HEK293 (cell line): ENCODE measurements around the gene DAND5.

Experiments used
- EGR2 ChIP-seq: fragments of 450-650 bp; formaldehyde crosslinking; IDR thresholded peaks from 2 replicates; pipeline ENCODE4 v1.5.1; 2016; ENCODE audit warnings: low read depth, missing biosample characterization, missing genetic modification characterization
- FEZF1 ChIP-seq: fragments of 450-650 bp; formaldehyde crosslinking; IDR thresholded peaks from 2 replicates; pipeline ENCODE4 v1.5.1; 2016; ENCODE audit warnings: missing biosample characterization, missing genetic modification characterization
- GLI4 ChIP-seq: fragments of 450-650 bp; formaldehyde crosslinking; IDR thresholded peaks from 2 replicates; pipeline ENCODE4 v1.5.1; 2016; ENCODE audit warnings: missing biosample characterization, missing genetic modification characterization
- GLIS2 ChIP-seq: fragments of 450-650 bp; formaldehyde crosslinking; IDR thresholded peaks from 2 replicates; pipeline ENCODE4 v1.5.1; 2016; ENCODE audit warnings: missing biosample characterization, missing genetic modification characterization
- KLF8 ChIP-seq: fragments of 450-650 bp; formaldehyde crosslinking; IDR thresholded peaks from 2 replicates; pipeline ENCODE4 v1.5.1; 2016; ENCODE audit warnings: missing biosample characterization, missing genetic modification characterization
- MYNN ChIP-seq: fragments of 450-650 bp; formaldehyde crosslinking; IDR thresholded peaks from 2 replicates; pipeline ENCODE4 v1.5.1; 2016; ENCODE audit warnings: missing biosample characterization, missing genetic modification characterization, borderline replicate concordance
- MZF1 ChIP-seq: fragments of 450-650 bp; formaldehyde crosslinking; IDR thresholded peaks from 2 replicates; pipeline ENCODE4 v1.5.1; 2017; ENCODE audit warnings: missing biosample characterization, missing genetic modification characterization, borderline replicate concordance
- PRDM4 ChIP-seq: fragments of 450-650 bp; formaldehyde crosslinking; IDR thresholded peaks from 2 replicates; pipeline ENCODE4 v1.5.1; 2017; ENCODE audit warnings: missing biosample characterization, missing genetic modification characterization
- PRDM6 ChIP-seq: fragments of 450-650 bp; formaldehyde crosslinking; IDR thresholded peaks from 2 replicates; pipeline ENCODE4 v1.5.1; 2017; ENCODE audit warnings: missing biosample characterization, missing genetic modification characterization
- YY1 ChIP-seq: fragments of 450-650 bp; formaldehyde crosslinking; IDR thresholded peaks from 2 replicates; pipeline ENCODE4 v1.5.1; 2018; ENCODE audit warnings: missing biosample characterization, missing genetic modification characterization
- YY2 ChIP-seq: fragments of 450-650 bp; formaldehyde crosslinking; IDR thresholded peaks from 2 replicates; pipeline ENCODE4 v1.5.1; 2016; ENCODE audit warnings: missing biosample characterization, missing genetic modification characterization
- ZBTB6 ChIP-seq: fragments of 450-650 bp; formaldehyde crosslinking; IDR thresholded peaks from 2 replicates; pipeline ENCODE4 v1.5.1; 2017; ENCODE audit warnings: missing biosample characterization, missing genetic modification characterization
- ZNF112 ChIP-seq: fragments of 450-650 bp; formaldehyde crosslinking; IDR thresholded peaks from 2 replicates; pipeline ENCODE4 v1.5.0; 2017; ENCODE audit warnings: missing biosample characterization, missing genetic modification characterization
- ZNF132 ChIP-seq: fragments of 450-650 bp; formaldehyde crosslinking; IDR thresholded peaks from 2 replicates; pipeline ENCODE4 v1.5.1; 2017; ENCODE audit warnings: missing biosample characterization, missing genetic modification characterization, borderline replicate concordance
- ZNF140 ChIP-seq: fragments of 450-650 bp; formaldehyde crosslinking; IDR thresholded peaks from 2 replicates; pipeline ENCODE4 v1.5.1; 2016; ENCODE audit warnings: missing biosample characterization, missing genetic modification characterization
- ZNF16 ChIP-seq: fragments of 450-650 bp; formaldehyde crosslinking; IDR thresholded peaks from 2 replicates; pipeline ENCODE4 v1.5.1; 2016; ENCODE audit warnings: low read depth, missing biosample characterization, missing genetic modification characterization
- ZNF221 ChIP-seq: fragments of 450-650 bp; formaldehyde crosslinking; IDR thresholded peaks from 2 replicates; pipeline ENCODE4 v1.5.1; 2017; ENCODE audit warnings: missing biosample characterization, missing genetic modification characterization, borderline replicate concordance
- ZNF24 ChIP-seq: fragments of 450-650 bp; formaldehyde crosslinking; IDR thresholded peaks from 2 replicates; pipeline ENCODE4 v1.5.1; 2016; ENCODE audit warnings: missing biosample characterization, missing genetic modification characterization
- ZNF266 ChIP-seq: fragments of 450-650 bp; formaldehyde crosslinking; IDR thresholded peaks from 2 replicates; pipeline ENCODE4 v1.5.1; 2016; ENCODE audit warnings: missing biosample characterization, missing genetic modification characterization, low read depth
- ZNF302 ChIP-seq: fragments of 450-650 bp; formaldehyde crosslinking; IDR thresholded peaks from 2 replicates; pipeline ENCODE4 v1.5.1; 2016; ENCODE audit warnings: missing biosample characterization, missing genetic modification characterization, low read depth
- ZNF335 ChIP-seq: fragments of 450-650 bp; formaldehyde crosslinking; conservative IDR thresholded peaks from 2 replicates; pipeline ENCODE4 v1.5.1; 2016; ENCODE audit warnings: missing biosample characterization, missing genetic modification characterization
- ZNF366 ChIP-seq: fragments of 450-650 bp; formaldehyde crosslinking; conservative IDR thresholded peaks from 2 replicates; pipeline ENCODE4 v1.5.1; 2016; ENCODE audit warnings: missing biosample characterization, missing genetic modification characterization
- ZNF37A ChIP-seq: fragments of 450-650 bp; IDR thresholded peaks from 2 replicates; pipeline ENCODE4 v1.5.1; 2018; ENCODE audit warnings: missing biosample characterization, missing genetic modification characterization
- ZNF416 ChIP-seq: fragments of 450-650 bp; formaldehyde crosslinking; IDR thresholded peaks from 2 replicates; pipeline ENCODE4 v1.5.1; 2016; ENCODE audit warnings: missing biosample characterization, missing genetic modification characterization
- ZNF433 ChIP-seq: fragments of 450-650 bp; formaldehyde crosslinking; IDR thresholded peaks from 2 replicates; pipeline ENCODE4 v1.5.1; 2016; ENCODE audit warnings: missing biosample characterization, missing genetic modification characterization, low read depth
- ZNF449 ChIP-seq: fragments of 450-650 bp; formaldehyde crosslinking; IDR thresholded peaks from 2 replicates; pipeline ENCODE4 v1.5.1; 2017; ENCODE audit warnings: missing biosample characterization, mild to moderate bottlenecking, missing genetic modification characterization, moderate library complexity
- ZNF510 ChIP-seq: fragments of 450-650 bp; formaldehyde crosslinking; IDR thresholded peaks from 2 replicates; pipeline ENCODE4 v1.5.1; 2018; ENCODE audit warnings: mild to moderate bottlenecking, missing genetic modification characterization, missing biosample characterization; ENCODE audit not compliant: insufficient replicate concordance
- ZNF529 ChIP-seq: fragments of 450-650 bp; formaldehyde crosslinking; IDR thresholded peaks from 2 replicates; pipeline ENCODE4 v1.5.1; 2017; ENCODE audit warnings: missing genetic modification characterization, missing biosample characterization; ENCODE audit not compliant: insufficient replicate concordance
- ZNF544 ChIP-seq: fragments of 450-650 bp; formaldehyde crosslinking; IDR thresholded peaks from 2 replicates; pipeline ENCODE4 v1.5.0; 2017; ENCODE audit warnings: missing biosample characterization, missing genetic modification characterization
- ZNF600 ChIP-seq: fragments of 450-650 bp; formaldehyde crosslinking; IDR thresholded peaks from 2 replicates; pipeline ENCODE4 v1.5.1; 2016; ENCODE audit warnings: missing biosample characterization, missing genetic modification characterization
- ZNF610 ChIP-seq: fragments of 450-650 bp; formaldehyde crosslinking; IDR thresholded peaks from 2 replicates; pipeline ENCODE4 v1.5.1; 2016; ENCODE audit warnings: missing biosample characterization, missing genetic modification characterization, borderline replicate concordance
- ZNF626 ChIP-seq: fragments of 450-650 bp; sonication (Bioruptor Pico); formaldehyde crosslinking; IDR thresholded peaks from 2 replicates; pipeline ENCODE4 v1.5.1; 2018; ENCODE audit warnings: missing biosample characterization, missing genetic modification characterization, inconsistent platforms
- ZNF658 ChIP-seq: fragments of 450-650 bp; formaldehyde crosslinking; IDR thresholded peaks from 2 replicates; pipeline ENCODE4; 2016; ENCODE audit warnings: missing biosample characterization, missing genetic modification characterization
- ZNF701 ChIP-seq: fragments of 450-650 bp; formaldehyde crosslinking; IDR thresholded peaks from 2 replicates; pipeline ENCODE4 v1.5.1; 2016; ENCODE audit warnings: missing biosample characterization, missing genetic modification characterization
- ZNF76 ChIP-seq: fragments of 450-650 bp; formaldehyde crosslinking; IDR thresholded peaks from 2 replicates; pipeline ENCODE4; 2016; ENCODE audit warnings: low read depth, missing biosample characterization, missing genetic modification characterization, borderline replicate concordance
- ZSCAN4 ChIP-seq: fragments of 450-650 bp; formaldehyde crosslinking; IDR thresholded peaks from 2 replicates; pipeline ENCODE4 v1.5.1; 2017; ENCODE audit warnings: missing biosample characterization, missing genetic modification characterization

Gene DAND5

GRCh38 chr19:12992729-12993128, 23.4 kb downstream of the DAND5 start (continued):
- no peak for TF ChIP-seq ZNF626 (tag by site-specific recombination)
- TF ChIP-seq ZNF701 = no peak
- no peak for TF ChIP-seq ZNF658
- no peak for TF ChIP-seq GLI4 (tag by site-specific recombination)
- no peak for TF ChIP-seq ZBTB6 (tag by site-specific recombination)
- no peak for TF ChIP-seq ZNF302 (tag by site-specific recombination)
- TF ChIP-seq ZNF510 (tag by site-specific recombination) = no peak
- no peak for TF ChIP-seq ZSCAN4
- TF ChIP-seq ZNF610 (tag by site-specific recombination) = no peak
- TF ChIP-seq ZNF433 (tag by site-specific recombination) = peak; percentile 37; the same call in 1 of the 2 replicates
- TF ChIP-seq ZNF221 (tag by site-specific recombination) = no peak
- no peak for TF ChIP-seq PRDM6
- no peak for TF ChIP-seq FEZF1 (tag by site-specific recombination)
- no peak for TF ChIP-seq ZNF112 (tag by site-specific recombination)
- TF ChIP-seq ZNF600 (tag by site-specific recombination) = no peak
- TF ChIP-seq ZNF140 (tag by site-specific recombination) = peak; percentile 69; the same call in 1 of the 2 replicates
- no peak for TF ChIP-seq ZNF544 (tag by site-specific recombination)
- no peak for TF ChIP-seq ZNF366 (tag by site-specific recombination)
- TF ChIP-seq GLIS2 (tag by site-specific recombination) = no peak
- peak; percentile 54; the same call in 1 of the 2 replicates for TF ChIP-seq ZNF266 (tag by site-specific recombination)
- no peak for TF ChIP-seq ZNF529 (tag by site-specific recombination)
- no peak for TF ChIP-seq KLF8
- no peak for TF ChIP-seq YY2 (tag by site-specific recombination)
- TF ChIP-seq MZF1 (tag by site-specific recombination) = no peak; the same call in 1 of the 2 replicates
- TF ChIP-seq ZNF37A = no peak
- TF ChIP-seq ZNF449 (tag by site-specific recombination) = no peak
- TF ChIP-seq ZNF24 (tag by site-specific recombination) = no peak
- no peak for TF ChIP-seq EGR2
- TF ChIP-seq ZNF16 (tag by site-specific recombination) = no peak
- TF ChIP-seq ZNF335 (tag by site-specific recombination) = no peak
- TF ChIP-seq YY1 (tag by site-specific recombination) = no peak
- no peak for TF ChIP-seq ZNF132 (tag by site-specific recombination)
- no peak for TF ChIP-seq ZNF76 (tag by site-specific recombination)
- no peak for TF ChIP-seq PRDM4 (tag by site-specific recombination)
- no peak for TF ChIP-seq ZNF416
- TF ChIP-seq MYNN = no peak
